Measurements from ENCODE around the gene CYB561A3.
A peak's percentile ranks its signal among the peaks of the same experiment; 100 is the strongest.

GRCh38 chr11:61361741-61362541, at the start of gene CYB561A3, which contains the start of gene TMEM138:
- TF ChIP-seq CTCF (conservative IDR thresholded peaks at IDR 0.05; ENCODE audit: low read depth in 2 of 2) (no peak), POLR2AphosphoS5 (IDR thresholded peaks at IDR 0.05; ENCODE audit: low read depth) (peak; percentile 92), CREB1 (CRISPR knock-in tag; IDR thresholded peaks at IDR 0.05; ENCODE audit: low read depth) (peak; percentile 8; the same call in 1 of the 2 replicates), EZH2phosphoT487 (IDR thresholded peaks at IDR 0.05; ENCODE audit: unreplicated experiment) (no peak), ZNF114 (CRISPR knock-in tag; IDR thresholded peaks at IDR 0.05) (no peak), REST (IDR thresholded peaks at IDR 0.05; ENCODE audit: unreplicated experiment) (peak; percentile 4), EZH2 (IDR thresholded peaks at IDR 0.05; ENCODE audit: low read depth, unreplicated experiment) (no peak), ETS1 (IDR thresholded peaks at IDR 0.05) (peak; percentile 20; the same call in 1 of the 2 replicates), STAT1 (IDR thresholded peaks at IDR 0.05; ENCODE audit: unreplicated experiment) (no peak), JUNB (IDR thresholded peaks at IDR 0.05; ENCODE audit: unreplicated experiment) (no peak)

Measured in GM23338 (cell line).